K562 (cell line): ENCODE data around the gene RUNDC3A. TPM values are rescaled to one million over a fixed set of nuclear protein-coding genes. Genes with fewer than 3 reads are reported as not detected.

Source experiments
- BRD4 ChIP-seq: fragments of 200-600 bp; sonication (generic); IDR thresholded peaks from 2 replicates; pipeline ENCODE4 v1.6.1; 2017; ENCODE audit warnings: inconsistent platforms
- CBFB ChIP-seq: sonication (generic); formaldehyde crosslinking; IDR thresholded peaks from 2 replicates; pipeline ENCODE4 v1.4.0; 2020; ENCODE audit warnings: mild to moderate bottlenecking, missing genetic modification reagents
- DNMT1 ChIP-seq: fragments of 450-650 bp; IDR thresholded peaks from 2 replicates; pipeline ENCODE4 v1.6.1; 2016; ENCODE audit warnings: antibody characterized with exemption, mild to moderate bottlenecking
- FOXP4 ChIP-seq: sonication (generic); formaldehyde crosslinking; IDR thresholded peaks from 2 replicates; pipeline ENCODE4 v1.8.0; 2022; ENCODE audit warnings: mild to moderate bottlenecking, missing genetic modification reagents, borderline replicate concordance
- GTF2B ChIP-seq: IDR thresholded peaks from 2 replicates; pipeline ENCODE4 v1.6.1; 2011; ENCODE audit not compliant: insufficient read length; ENCODE audit errors: extremely low read depth
- IRF9 ChIP-seq: fragments of 450-650 bp; IDR thresholded peaks from 2 replicates; pipeline ENCODE4 v1.6.1; 2016; ENCODE audit warnings: missing biosample characterization, missing genetic modification characterization
- NUFIP1 ChIP-seq: fragments of 450-650 bp; IDR thresholded peaks from 2 replicates; pipeline ENCODE4 v1.6.1; 2018; ENCODE audit not compliant: partially characterized antibody
- OTX1 ChIP-seq: fragments of 450-650 bp; formaldehyde crosslinking; IDR thresholded peaks from 2 replicates; pipeline ENCODE4 v1.4.0; 2022; ENCODE audit warnings: mild to moderate bottlenecking
- SMARCB1 ChIP-seq: IDR thresholded peaks from 2 replicates; pipeline ENCODE4 v1.6.1; 2011; ENCODE audit warnings: improper control_type of control experiment, low read depth; ENCODE audit not compliant: insufficient read length
- ZC3H4 ChIP-seq: sonication (generic); formaldehyde crosslinking; IDR thresholded peaks from 2 replicates; pipeline ENCODE4 v1.9.0; 2021; ENCODE audit warnings: missing genetic modification reagents, borderline replicate concordance
- ZKSCAN3 ChIP-seq: fragments of 250-450 bp; sonication (Bioruptor Pico); IDR thresholded peaks from 2 replicates; pipeline ENCODE4 v1.4.0; 2020
- ZNF175 ChIP-seq: fragments of 200-800 bp; sonication (Bioruptor generic); IDR thresholded peaks from 2 replicates; pipeline ENCODE4 v1.6.1; 2016; ENCODE audit warnings: low read depth, mild to moderate bottlenecking, missing genetic modification characterization, missing compliant biosample characterization
- ZNF3 ChIP-seq: fragments of 250-450 bp; sonication (Bioruptor Pico); IDR thresholded peaks from 2 replicates; pipeline ENCODE4 v1.5.0; 2021; ENCODE audit warnings: mild to moderate bottlenecking, moderate library complexity
- ZNF318 ChIP-seq, 2 experiments: fragments of 450-650 bp; IDR thresholded peaks; 2 replicates each; pipeline ENCODE4 v1.6.1; 2016; ENCODE audit warnings: mild to moderate bottlenecking in 2 of 2, borderline replicate concordance in 1 of 2, low read depth in 1 of 2, moderate library complexity in 1 of 2
- ZNF766 ChIP-seq: fragments of 200-800 bp; sonication (Bioruptor generic); conservative IDR thresholded peaks from 2 replicates; pipeline ENCODE4 v1.6.1; 2016; ENCODE audit warnings: missing genetic modification characterization, missing compliant biosample characterization
- polyA plus RNA-seq, 8 experiments: library from polyadenylated mRNA; depleted of rRNA in 4 of 8; stranded (reverse) in 5 of 8; unstranded in 3 of 8; fragments of >200 nt; fragmentation: Nextera tagmentation in 2 of 8; fragmentation: Illumina TruSeq in 1 of 8; extraction: Ambion mirVana in 2 of 8; extraction: Trizol in 1 of 8; gene quantifications; 2 replicates each; pipeline versions ENCODE4 v1.2.1 to v1.2.3, GENCODE V29; 2011 to 2014; ENCODE audit warnings: inconsistent platforms in 1 of 8, missing spikeins in 1 of 8
- total RNA-seq, 7 experiments: library from RNA; depleted of rRNA in 6 of 7; stranded (reverse); fragments of >200 nt in 6 of 7; fragmentation: Illumina TruSeq in 2 of 7; extraction: Trizol in 2 of 7; gene quantifications; 2 replicates each; pipeline versions ENCODE4 v1.2.1 to v1.2.3, GENCODE V29; 2011 to 2021; ENCODE audit warnings: low replicate concordance in 1 of 7

Gene RUNDC3A
- total and polyA plus RNA-seq, 9 of the 15 experiments (the other 6 are each of a cell fraction or from before 2014, with no cell fraction given) = not detected

GRCh38 chr17:44266402-44267164 is 41.8 kb upstream of the RUNDC3A start (continued):
- peak in 1 of 2 experiments; percentile 84; a peak in 2 of 4 replicates for TF ChIP-seq ZNF318 (IDR thresholded peaks at IDR 0.05; ENCODE audit: borderline replicate concordance in 1 of 2, low read depth in 1 of 2)
- TF ChIP-seq IRF9 = peak; percentile 79
- no peak for TF ChIP-seq DNMT1
- TF ChIP-seq CBFB (CRISPR knock-in tag) = peak; percentile 81; the same call in 1 of the 2 replicates
- TF ChIP-seq ZNF175 (CRISPR knock-in tag) = peak; percentile 93
- no peak for TF ChIP-seq ZNF3
- TF ChIP-seq SMARCB1 = peak; percentile 80
- no peak for TF ChIP-seq ZC3H4 (CRISPR knock-in tag)
- TF ChIP-seq NUFIP1 = peak; percentile 25
- TF ChIP-seq OTX1 (CRISPR knock-in tag) = no peak
- TF ChIP-seq BRD4 = no peak
- no peak for TF ChIP-seq FOXP4 (CRISPR knock-in tag)
- no peak for TF ChIP-seq ZKSCAN3 (CRISPR knock-in tag)
- no peak for TF ChIP-seq GTF2B
- TF ChIP-seq ZNF766 (CRISPR knock-in tag) = peak; percentile 97
